GM06990 (cell line): Measurements from ENCODE around the gene TMEM169.
"Not testable (repeated sequence)": the region's sequence is repeated elsewhere in the genome, so short reads cannot be mapped to it uniquely, and the experiment has no call there.

Experiments used
- DNase-seq: peaks from one replicate; pipeline ENCODE4 v3.0.0-alpha.2; 2011; ENCODE audit not compliant: insufficient read length; ENCODE audit errors: extremely low read depth
- H3K27me3 ChIP-seq: replicated peaks from 2 replicates; pipeline ENCODE4 v1.6.0; 2011; ENCODE audit warnings: low read length; ENCODE audit not compliant: control insufficient read depth, insufficient read depth
- H3K36me3 ChIP-seq: 2 replicates; pipeline ENCODE4 v1.5.1; 2011; ENCODE audit warnings: low read length; ENCODE audit not compliant: control insufficient read depth, insufficient read depth
- H3K4me3 ChIP-seq: replicated peaks from 2 replicates; pipeline ENCODE4 v1.5.1; 2011; ENCODE audit warnings: low read depth, mild to moderate bottlenecking, control low read depth, low read length
- TF ChIP-seq, protein P1 (sequence below): IDR thresholded peaks from 2 replicates; pipeline ENCODE4 v1.5.1; 2011; ENCODE audit warnings: low read length, control low read depth, mild to moderate bottlenecking, inconsistent platforms; ENCODE audit not compliant: insufficient read depth, poor library complexity, severe bottlenecking

Gene TMEM169

GRCh38 chr2:216131175-216131926, 49.6 kb downstream of the TMEM169 start:
- no peak overlapping the region for H3K4me3 ChIP-seq
- peaks cover 22% of the 10 kb centered on the region for H3K36me3 ChIP-seq
- no peaks in the 10 kb centered on the region for H3K27me3 ChIP-seq
- TF ChIP-seq, protein P1, sequence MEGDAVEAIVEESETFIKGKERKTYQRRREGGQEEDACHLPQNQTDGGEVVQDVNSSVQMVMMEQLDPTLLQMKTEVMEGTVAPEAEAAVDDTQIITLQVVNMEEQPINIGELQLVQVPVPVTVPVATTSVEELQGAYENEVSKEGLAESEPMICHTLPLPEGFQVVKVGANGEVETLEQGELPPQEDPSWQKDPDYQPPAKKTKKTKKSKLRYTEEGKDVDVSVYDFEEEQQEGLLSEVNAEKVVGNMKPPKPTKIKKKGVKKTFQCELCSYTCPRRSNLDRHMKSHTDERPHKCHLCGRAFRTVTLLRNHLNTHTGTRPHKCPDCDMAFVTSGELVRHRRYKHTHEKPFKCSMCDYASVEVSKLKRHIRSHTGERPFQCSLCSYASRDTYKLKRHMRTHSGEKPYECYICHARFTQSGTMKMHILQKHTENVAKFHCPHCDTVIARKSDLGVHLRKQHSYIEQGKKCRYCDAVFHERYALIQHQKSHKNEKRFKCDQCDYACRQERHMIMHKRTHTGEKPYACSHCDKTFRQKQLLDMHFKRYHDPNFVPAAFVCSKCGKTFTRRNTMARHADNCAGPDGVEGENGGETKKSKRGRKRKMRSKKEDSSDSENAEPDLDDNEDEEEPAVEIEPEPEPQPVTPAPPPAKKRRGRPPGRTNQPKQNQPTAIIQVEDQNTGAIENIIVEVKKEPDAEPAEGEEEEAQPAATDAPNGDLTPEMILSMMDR = no peak
- DNase-seq = no peak

DNA sequence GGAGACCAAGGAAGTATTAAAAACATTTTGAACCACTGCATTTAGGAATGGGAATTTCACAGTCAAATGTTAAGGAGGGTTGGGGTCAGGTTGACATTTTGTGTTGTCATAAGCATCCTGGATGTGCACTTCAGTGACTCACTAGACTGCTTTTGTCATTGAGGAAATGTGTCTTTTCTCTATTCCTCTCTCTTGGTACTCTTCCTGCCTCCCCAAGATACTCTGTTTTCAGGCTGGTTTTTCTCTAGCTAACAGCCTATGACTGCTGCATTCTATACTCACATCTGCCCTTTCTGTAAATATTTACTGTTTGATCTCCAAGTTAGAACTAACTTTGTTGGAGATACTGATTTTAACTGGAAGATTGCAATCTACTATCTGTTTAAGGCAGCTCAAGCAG, 50.9 kb downstream of the TMEM169 start:
- Histone ChIP-seq H3K27me3 (no peaks in the 10 kb centered on the region), H3K36me3 (peaks cover 25% of the 10 kb centered on the region), H3K4me3 (no peak overlapping the region)
- TF ChIP-seq, protein P1 = no peak
- DNase-seq = no peak

GRCh38 chr2:216133397-216133796, 51.7 kb downstream of the TMEM169 start:
- DNase-seq = no peak
- H3K36me3 ChIP-seq = peaks cover 31% of the 10 kb centered on the region
- no peaks in the 10 kb centered on the region for H3K27me3 ChIP-seq
- no peak overlapping the region for H3K4me3 ChIP-seq
- TF ChIP-seq, protein P1 = no peak

DNA sequence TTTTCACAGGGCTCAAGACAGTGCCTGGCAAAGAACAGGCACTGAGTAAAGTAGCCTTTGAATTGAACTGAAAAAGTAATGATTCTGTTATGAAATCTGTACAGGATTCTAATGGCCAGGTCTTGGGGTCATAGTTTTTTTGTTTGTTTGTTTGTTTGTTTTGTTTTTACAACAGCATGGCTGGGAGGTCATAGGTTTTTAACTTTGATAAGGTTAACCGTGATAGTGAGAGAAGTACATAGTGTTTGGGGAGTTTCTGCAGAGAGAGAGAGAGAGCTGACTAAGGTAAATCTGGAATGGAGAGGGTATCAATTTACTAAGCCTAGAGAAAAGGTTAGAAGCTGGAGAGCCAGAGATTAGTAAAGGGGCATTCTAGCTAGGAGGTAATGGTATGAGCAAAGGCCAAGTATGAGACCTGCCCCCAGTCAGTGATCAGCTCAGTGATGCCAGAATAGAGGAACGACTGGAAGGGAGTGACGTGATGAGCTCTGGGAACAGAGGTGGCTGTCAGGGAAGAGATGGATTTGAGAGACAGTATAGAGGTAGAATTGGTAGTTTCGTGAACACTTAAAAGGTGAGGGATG, 53.3 kb downstream of the TMEM169 start:
- peaks cover 31% of the 10 kb centered on the region for H3K36me3 ChIP-seq
- H3K4me3 ChIP-seq = no peak overlapping the region
- H3K27me3 ChIP-seq = no peaks in the 10 kb centered on the region
- DNase-seq = no peak
- TF ChIP-seq, protein P1 = no peak

DNA sequence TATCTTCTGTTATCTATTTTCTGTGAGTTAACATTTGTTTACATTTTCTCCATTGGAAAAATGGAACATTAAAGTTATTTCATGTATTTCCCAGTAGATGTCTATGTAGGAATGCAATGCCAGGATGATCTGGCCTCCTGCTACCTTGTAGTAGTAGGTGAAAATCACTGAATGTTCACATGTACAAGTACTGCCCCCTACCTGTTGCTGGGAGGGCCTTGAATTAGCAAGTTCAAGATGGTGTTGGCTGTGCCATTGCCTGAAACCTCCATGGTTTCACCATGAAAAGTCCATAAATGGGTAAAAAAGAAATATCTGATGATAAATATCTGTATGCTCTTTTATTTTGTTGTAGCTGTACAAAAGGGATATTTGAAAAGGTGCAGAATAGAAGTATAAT, 58.2 kb downstream of the TMEM169 start:
- peaks cover 30% of the 10 kb centered on the region for H3K36me3 ChIP-seq
- no peak for DNase-seq

DNA sequence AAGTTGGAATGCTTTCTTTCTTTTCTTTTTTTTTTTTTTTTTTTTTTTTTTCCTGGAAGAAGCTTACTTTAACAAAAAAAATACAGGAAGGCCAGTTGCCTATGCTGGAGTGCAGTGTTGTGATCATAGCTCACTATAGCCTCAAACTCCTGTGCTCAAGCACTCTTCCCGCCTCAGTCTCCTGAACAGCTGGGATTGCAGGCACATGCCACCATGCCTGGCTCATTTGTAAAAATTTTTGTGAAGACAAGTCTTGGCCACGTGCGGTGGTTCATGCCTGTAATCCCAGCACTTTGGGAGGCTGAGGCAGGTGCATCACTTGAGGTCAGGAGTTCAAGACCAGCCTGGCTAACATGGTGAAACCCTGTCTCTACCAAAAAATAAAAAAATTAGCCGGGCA, 59.8 kb downstream of the TMEM169 start:
- H3K4me3 ChIP-seq, H3K27me3 ChIP-seq, DNase-seq: not testable (repeated sequence)
- peaks cover 28% of the 10 kb centered on the region for H3K36me3 ChIP-seq

More for the DNA sequence above, 58.2 kb downstream of the TMEM169 start:
- H3K27me3 ChIP-seq = no peaks in the 10 kb centered on the region
- no peak overlapping the region for H3K4me3 ChIP-seq
- TF ChIP-seq, protein P1 = peak; percentile 50
